NCI-H2196 (cell line): ENCODE measurements around the gene TMBIM4.
"Not testable (repeated sequence)": the region's sequence is repeated elsewhere in the genome, so short reads cannot be mapped to it uniquely, and the experiment has no call there.

Source experiments
- DNase-seq: peaks from one replicate; lab custom pipeline; 2025; ENCODE audit not compliant: unreplicated experiment; lab: John Stamatoyannopoulos, UW

TMBIM4 gene

GRCh38 chr12:66187036-66187435 is 17.2 kb upstream of the TMBIM4 start:
- DNase-seq: no peak

- DNase-seq: not testable (repeated sequence)
These were observed 15.0 kb upstream of the TMBIM4 start for GRCh38 chr12:66184822-66185221.

- no peak for DNase-seq
These were observed 13.2 kb upstream of the TMBIM4 start for GRCh38 chr12:66182956-66183355.

GRCh38 chr12:66176105-66176900 is 6.5 kb upstream of the TMBIM4 start:
- no peak for DNase-seq

GRCh38 chr12:66174391-66175325 is 4.9 kb upstream of the TMBIM4 start:
- not testable (repeated sequence) for DNase-seq

GRCh38 chr12:66170606-66171005 is 810 bp upstream of the TMBIM4 start:
- no peak for DNase-seq

- DNase-seq: no peak
These were observed 1.4 kb downstream of the TMBIM4 start for GRCh38 chr12:66168410-66168809.

GRCh38 chr12:66166561-66166960 is 3.2 kb downstream of the TMBIM4 start:
- no peak for DNase-seq

GRCh38 chr12:66165141-66165540 is 4.7 kb downstream of the TMBIM4 start:
- no peak for DNase-seq

GRCh38 chr12:66164349-66164821 is 5.4 kb downstream of the TMBIM4 start:
- no peak for DNase-seq

GRCh38 chr12:66163289-66163688 is 6.5 kb downstream of the TMBIM4 start:
- DNase-seq: no peak

- no peak for DNase-seq
These were observed 7.1 kb downstream of the TMBIM4 start for GRCh38 chr12:66162701-66163100.

GRCh38 chr12:66160704-66161103 is 9.1 kb downstream of the TMBIM4 start:
- no peak for DNase-seq

- DNase-seq: no peak
These were observed 10.7 kb downstream of the TMBIM4 start for GRCh38 chr12:66159123-66159522.

- DNase-seq: no peak
These were observed 13.1 kb downstream of the TMBIM4 start for GRCh38 chr12:66156654-66157053.

GRCh38 chr12:66154776-66155175 is 15.0 kb downstream of the TMBIM4 start:
- no peak for DNase-seq

GRCh38 chr12:66152732-66153131 is 17.1 kb downstream of the TMBIM4 start:
- no peak for DNase-seq

GRCh38 chr12:66149702-66150398 is 19.9 kb downstream of the TMBIM4 start:
- DNase-seq: no peak

- peak; percentile 45 for DNase-seq
These were observed 24.7 kb downstream of the TMBIM4 start for GRCh38 chr12:66144791-66145754.

- no peak for DNase-seq
These were observed 25.9 kb downstream of the TMBIM4 start for GRCh38 chr12:66143868-66144267.
